Activated naive CD4-positive, alpha-beta T cell treated with anti-CD3 and anti-CD28 coated beads, Interleukin-2, amount 50 U/mL, for 72 hours (primary cell): ENCODE measurements around the gene RNF208. TPM values are rescaled to one million over a fixed set of nuclear protein-coding genes. Genes with fewer than 3 reads are reported as not detected.

Experiments
- ATAC-seq, 2 donors: fragments of 150-1000 bp; cut with Tn5 transposase; 2 replicates each; pipeline ENCODE4 v1.10.0; 2021; ENCODE audit warnings: mild to moderate bottlenecking in 2 of 2, moderate library complexity in 2 of 2
- DNase-seq, 2 donors: peaks; one replicate each; pipeline ENCODE4 v3.0.0; 2021 to 2022; ENCODE audit warnings: low spot score in 2 of 2
- H3K27ac Mint-ChIP-seq, 2 donors: one replicate each; pipeline ENCODE4 v1.8.0; 2022; ENCODE audit warnings: mild to moderate bottlenecking in 2 of 2, mixed read lengths in 2 of 2
- H3K36me3 Mint-ChIP-seq, 2 donors: one replicate each; pipeline ENCODE4 v1.8.0; 2022; ENCODE audit warnings: mixed read lengths in 2 of 2
- H3K9me3 Mint-ChIP-seq, 2 donors: one replicate each; pipeline ENCODE4 v1.8.0; 2022; ENCODE audit warnings: mixed read lengths in 2 of 2
- total RNA-seq, 2 donors: library from RNA; stranded (reverse); gene quantifications; one replicate each; pipeline ENCODE4 v1.2.3, GENCODE V29; 2022

The RNF208 gene
- total RNA-seq, 2 donors from 2014 or later, result 3.1 to 9.4 TPM

DNA sequence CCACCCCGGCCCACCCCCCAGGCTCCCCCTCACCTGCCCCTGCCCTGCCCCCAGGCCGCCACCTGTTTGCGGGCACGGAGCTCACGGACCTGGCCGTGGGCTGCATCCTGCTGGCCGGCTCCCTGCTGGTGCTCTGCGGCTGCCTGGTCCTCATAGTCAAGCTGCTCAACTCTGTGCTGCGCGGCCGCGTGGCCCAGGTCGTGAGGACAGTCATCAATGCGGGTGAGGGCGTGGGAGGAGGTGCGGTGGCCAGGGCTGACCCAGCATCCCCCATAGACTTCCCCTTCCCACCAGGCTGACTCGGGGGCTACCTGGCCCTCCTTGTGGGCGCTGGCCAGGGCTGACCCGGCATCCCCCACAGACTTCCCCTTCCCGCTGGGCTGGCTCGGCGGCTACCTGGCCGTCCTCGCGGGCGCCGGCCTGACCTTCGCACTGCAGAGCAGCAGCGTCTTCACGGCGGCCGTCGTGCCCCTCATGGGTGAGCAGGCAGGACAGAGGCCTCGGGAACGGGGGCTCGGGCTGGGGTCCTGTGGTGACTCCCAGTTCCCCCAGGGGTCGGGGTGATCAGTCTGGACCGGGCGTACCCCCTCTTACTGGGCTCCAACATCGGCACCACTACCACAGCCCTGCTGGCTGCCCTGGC lies 12.1 kb upstream of the RNF208 start:
- DNase-seq (no peak), ATAC-seq (no peak)
- Mint-ChIP-seq H3K27ac (no peak overlapping the region), H3K9me3 (no peaks in the 10 kb centered on the region), H3K36me3 (peaks cover 0 to 4% of the 10 kb centered on the region in 2 donors)

DNA sequence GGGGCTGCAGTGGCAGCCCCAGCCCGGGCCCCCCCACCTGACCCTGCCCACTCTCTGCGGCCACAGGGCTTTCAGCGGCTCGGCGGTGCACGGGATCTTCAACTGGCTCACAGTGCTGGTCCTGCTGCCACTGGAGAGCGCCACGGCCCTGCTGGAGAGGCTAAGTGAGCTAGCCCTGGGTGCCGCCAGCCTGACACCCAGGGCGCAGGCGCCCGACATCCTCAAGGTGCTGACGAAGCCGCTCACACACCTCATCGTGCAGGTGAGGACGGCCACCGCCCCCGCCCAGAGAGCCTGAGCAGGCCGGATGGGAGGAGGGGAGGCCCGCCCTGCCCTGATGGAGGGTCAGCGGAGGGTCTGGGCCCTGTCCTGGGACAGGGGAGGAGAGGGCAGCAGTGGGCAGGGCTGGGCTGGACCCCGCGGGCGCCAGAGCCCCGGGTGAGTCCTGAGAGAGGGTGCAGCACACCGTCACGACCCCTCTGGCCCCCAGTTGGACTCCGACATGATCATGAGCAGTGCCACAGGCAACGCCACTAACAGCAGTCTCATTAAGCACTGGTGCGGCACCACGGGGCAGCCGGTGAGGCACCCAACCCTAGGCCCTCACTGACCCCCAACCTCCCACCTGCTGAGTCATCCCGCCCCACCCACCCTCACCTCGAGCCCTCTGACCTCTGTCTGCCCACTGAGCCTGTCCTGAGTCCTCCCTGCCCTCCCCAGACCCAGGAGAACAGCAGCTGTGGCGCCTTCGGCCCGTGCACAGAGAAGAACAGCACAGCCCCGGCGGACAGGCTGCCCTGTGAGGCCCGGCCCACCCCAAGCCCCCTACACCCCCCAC lies 11.3 kb upstream of the RNF208 start:
- no peaks in the 10 kb centered on the region for H3K36me3 Mint-ChIP-seq

GRCh38 chr9:137232510-137232909 lies 10.5 kb upstream of the RNF208 start:
- H3K27ac Mint-ChIP-seq, result no peak overlapping the region
- ATAC-seq, result no peak

More for the DNA sequence above, 11.3 kb upstream of the RNF208 start:
- DNase-seq (no peak), ATAC-seq (no peak)
- Mint-ChIP-seq H3K9me3 (no peaks in the 10 kb centered on the region), H3K27ac (no peak overlapping the region)

GRCh38 chr9:137232101-137232500 lies 10.1 kb upstream of the RNF208 start:
- H3K9me3 Mint-ChIP-seq, result no peaks in the 10 kb centered on the region
- no peak for ATAC-seq
- no peaks in the 10 kb centered on the region for H3K36me3 Mint-ChIP-seq
- H3K27ac Mint-ChIP-seq, result no peak overlapping the region
- no peak for DNase-seq

More at GRCh38 chr9:137232510-137232909, 10.5 kb upstream of the RNF208 start:
- no peaks in the 10 kb centered on the region for H3K36me3 Mint-ChIP-seq
- no peak for DNase-seq
- H3K9me3 Mint-ChIP-seq, result no peaks in the 10 kb centered on the region

GRCh38 chr9:137231372-137232039 lies 9.5 kb upstream of the RNF208 start:
- DNase-seq (no peak), ATAC-seq (no peak)
- Mint-ChIP-seq H3K9me3 (no peaks in the 10 kb centered on the region), H3K27ac (no peak overlapping the region), H3K36me3 (no peaks in the 10 kb centered on the region)

- Mint-ChIP-seq H3K36me3 (no peaks in the 10 kb centered on the region), H3K9me3 (no peaks in the 10 kb centered on the region), H3K27ac (no peak within 1 kb of the TSS)
- ATAC-seq (no peak), DNase-seq (no peak)
Observed at GRCh38 chr9:137230705-137231371, 8.8 kb upstream of the RNF208 start, which contains the start of gene SLC34A3. Gene SLC34A3, plus strand, starts transcription at chr9:137230901. Its CDS starts 802 bp downstream, at chr9:137231703.

DNA sequence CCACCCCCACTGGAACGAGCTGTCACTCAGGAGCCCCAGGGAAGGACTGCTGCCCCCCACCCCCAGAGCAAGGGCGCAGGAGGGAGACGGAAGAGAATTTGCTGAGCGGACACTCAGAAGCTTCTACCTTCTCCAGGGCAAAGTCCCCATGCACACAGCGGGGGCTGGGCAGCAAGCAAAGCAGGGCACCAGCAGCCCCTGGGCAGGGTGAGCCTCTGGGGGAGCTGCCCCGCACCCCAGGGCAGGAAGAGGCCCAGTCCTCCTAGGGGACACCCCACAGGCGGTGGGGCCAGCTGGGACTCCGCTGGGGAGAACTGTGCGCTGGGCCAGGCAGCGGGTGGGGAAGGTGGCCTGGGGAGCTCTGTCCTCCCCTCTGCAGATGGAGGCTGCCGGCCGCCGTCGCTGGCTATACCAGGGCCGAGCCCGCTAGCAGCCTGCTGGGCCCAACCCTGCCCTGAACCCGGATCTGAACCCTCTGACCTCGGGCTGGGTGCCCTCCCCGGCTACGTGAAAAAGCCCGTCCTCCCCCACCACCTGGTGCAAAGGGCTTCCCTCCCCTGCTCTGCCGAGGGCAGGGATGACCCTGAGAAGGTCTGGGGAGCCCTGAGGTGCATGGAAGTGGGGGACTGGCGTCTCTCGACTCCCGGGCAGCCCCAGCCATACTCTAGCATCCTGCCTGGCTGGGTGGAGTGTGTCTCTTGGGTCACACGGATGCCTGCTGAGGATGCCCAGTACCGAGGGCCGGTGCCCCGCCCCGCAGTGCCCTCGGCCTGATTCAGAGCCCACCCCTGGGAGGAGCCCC lies 8.1 kb upstream of the RNF208 start:
- DNase-seq (no peak), ATAC-seq (no peak)
- Mint-ChIP-seq H3K36me3 (no peaks in the 10 kb centered on the region), H3K27ac (no peak overlapping the region), H3K9me3 (no peaks in the 10 kb centered on the region)

DNA sequence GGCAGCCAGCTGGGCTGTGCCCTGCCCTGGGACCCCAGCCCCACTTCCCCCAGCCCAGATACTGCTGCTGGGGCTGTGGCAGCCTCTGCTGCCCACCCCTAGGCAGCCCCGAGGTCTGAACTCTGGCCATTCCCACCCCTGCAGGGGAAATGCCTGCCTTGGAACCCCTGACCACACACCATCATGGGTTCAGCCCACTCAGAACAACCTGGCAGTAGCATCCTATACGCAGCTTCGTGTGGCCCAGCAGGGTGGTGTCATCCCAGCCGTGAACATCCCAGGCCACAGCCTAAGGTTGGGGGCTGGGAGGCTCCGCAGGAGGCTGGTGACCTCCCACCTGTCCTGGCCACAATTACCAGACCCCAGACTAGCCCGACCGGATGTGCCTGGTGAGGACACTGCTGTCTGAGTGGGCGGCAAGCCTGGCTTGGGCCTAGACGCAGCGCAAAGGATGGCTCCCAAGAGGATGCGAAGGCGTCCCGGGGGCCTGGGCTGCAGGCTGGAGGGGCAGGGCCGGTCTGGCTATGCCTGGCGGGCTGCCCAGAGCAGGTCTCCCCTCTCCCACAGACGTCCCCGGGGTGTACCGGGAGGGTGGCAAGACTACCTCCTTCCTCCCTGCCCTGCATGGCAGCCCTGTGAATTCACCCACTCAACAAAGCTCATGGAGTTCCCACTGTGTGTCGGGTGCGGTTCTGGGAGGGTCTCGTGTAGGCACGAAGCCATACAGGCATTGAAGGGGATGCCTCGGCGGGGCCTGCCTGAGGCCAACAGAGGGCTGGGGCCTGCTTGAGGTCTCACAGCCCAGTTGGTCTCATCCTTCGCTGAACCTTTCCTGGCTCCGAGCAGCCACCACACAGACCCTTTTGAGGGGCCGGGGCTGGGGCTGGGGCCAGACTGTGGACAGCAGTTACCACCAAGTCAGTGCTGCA lies 7.2 kb upstream of the RNF208 start:
- DNase-seq (no peak), ATAC-seq (no peak)
- H3K9me3 Mint-ChIP-seq, result no peaks in the 10 kb centered on the region
- no peak overlapping the region for H3K27ac Mint-ChIP-seq
- no peaks in the 10 kb centered on the region for H3K36me3 Mint-ChIP-seq

- no peaks in the 10 kb centered on the region for H3K9me3 Mint-ChIP-seq
- no peak overlapping the region for H3K27ac Mint-ChIP-seq
- H3K36me3 Mint-ChIP-seq, result no peaks in the 10 kb centered on the region
- DNase-seq (no peak), ATAC-seq (no peak)
Observed at GRCh38 chr9:137228506-137228967, 6.5 kb upstream of the RNF208 start.

GRCh38 chr9:137227853-137228505 lies 5.9 kb upstream of the RNF208 start:
- peak overlapping the region in 1 of 2 donors; percentile 16 for H3K27ac Mint-ChIP-seq
- DNase-seq (no peak), ATAC-seq (no peak)
- H3K36me3 Mint-ChIP-seq, result no peaks in the 10 kb centered on the region
- no peaks in the 10 kb centered on the region for H3K9me3 Mint-ChIP-seq

GRCh38 chr9:137227054-137227852 lies 5.2 kb upstream of the RNF208 start, which contains the start of gene RNF224:
Gene RNF224, plus strand, starts transcription at chr9:137227502. Its CDS starts 834 bp downstream, at chr9:137228336.
- peak; percentile 41 to 55 for ATAC-seq

DNA sequence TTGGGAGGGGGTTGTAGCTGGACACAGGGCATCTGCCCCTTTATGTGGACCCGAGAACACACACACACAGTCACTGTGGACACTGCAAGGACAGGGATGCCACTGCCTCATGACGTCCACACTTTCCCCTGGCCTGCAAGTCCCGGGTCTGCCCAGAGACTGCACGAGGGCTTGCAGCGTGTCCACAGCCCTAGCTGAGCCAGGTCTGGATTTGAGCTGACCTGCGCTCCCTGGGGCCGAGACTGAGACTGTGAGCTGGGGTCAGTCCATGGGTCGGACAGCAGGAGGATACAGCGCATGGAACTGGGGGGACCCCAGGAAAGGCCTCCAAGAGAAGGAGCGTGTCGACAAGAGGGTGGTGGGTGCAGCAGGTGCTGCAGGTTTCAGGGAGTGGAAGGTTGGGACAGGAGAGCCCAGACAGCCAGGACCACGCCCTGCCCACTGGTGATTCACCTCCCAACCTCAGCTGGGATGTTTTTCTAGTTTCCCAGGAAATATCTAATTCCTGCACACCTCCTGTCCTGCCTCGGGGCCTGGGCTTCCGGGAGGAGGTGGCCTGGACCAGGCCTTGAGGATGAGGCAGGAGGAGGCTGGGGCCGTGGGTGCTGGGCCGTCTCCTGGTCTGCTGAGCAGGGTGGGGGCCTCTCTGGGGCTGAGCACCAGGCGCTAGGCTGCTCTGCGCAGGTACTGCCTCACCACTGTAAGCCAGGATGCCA lies 4.5 kb upstream of the RNF208 start:
- no peak for ATAC-seq
- no peak for DNase-seq
- H3K9me3 Mint-ChIP-seq, result no peaks in the 10 kb centered on the region
- H3K27ac Mint-ChIP-seq, result no peak overlapping the region
- H3K36me3 Mint-ChIP-seq, result no peaks in the 10 kb centered on the region

More at GRCh38 chr9:137227054-137227852, 5.2 kb upstream of the RNF208 start, which contains the start of gene RNF224:
- peak within 1 kb of the TSS in 1 of 2 donors; percentile 16 for H3K27ac Mint-ChIP-seq
- H3K9me3 Mint-ChIP-seq, result no peaks in the 10 kb centered on the region
- no peaks in the 10 kb centered on the region for H3K36me3 Mint-ChIP-seq
- DNase-seq, result peak; percentile 77 to 86

GRCh38 chr9:137225699-137226331 lies 3.8 kb upstream of the RNF208 start:
- no peak for DNase-seq
- no peak for ATAC-seq
- Mint-ChIP-seq H3K27ac (no peak overlapping the region), H3K36me3 (no peaks in the 10 kb centered on the region), H3K9me3 (no peaks in the 10 kb centered on the region)
